RPMI8226 (cell line): ENCODE results near the gene FAM200A.
A peak's percentile ranks its signal among the peaks of the same experiment; 100 is the strongest.
"Not testable (repeated sequence)": the region's sequence is repeated elsewhere in the genome, so short reads cannot be mapped to it uniquely, and the experiment has no call there.

ENCODE experiments used
- DNase-seq: peaks from one replicate; pipeline ENCODE4 v3.0.0-alpha.2; 2015

FAM200A gene

GRCh38 chr7:99558306-99559174 lies 6.6 kb upstream of the FAM200A start, which contains the start of gene ZNF655:
Gene ZNF655 (plus strand): TSS chr7:99558642. CDS start chr7:99560560, 1,918 bp downstream.
- DNase-seq = peak; percentile 86

GRCh38 chr7:99557940-99558305 lies 6.0 kb upstream of the FAM200A start:
- no peak for DNase-seq

GRCh38 chr7:99557196-99557607 lies 5.3 kb upstream of the FAM200A start:
- no peak for DNase-seq

GRCh38 chr7:99554939-99555338 lies 3.0 kb upstream of the FAM200A start:
- DNase-seq = no peak

- no peak for DNase-seq
Measured at GRCh38 chr7:99553039-99553438, 1.1 kb upstream of the FAM200A start.

- DNase-seq = no peak
Measured at GRCh38 chr7:99551334-99551733, 580 bp downstream of the FAM200A start.

GRCh38 chr7:99549545-99549944 lies 2.4 kb downstream of the FAM200A start:
- DNase-seq = not testable (repeated sequence)

- DNase-seq = not testable (repeated sequence)
Measured at GRCh38 chr7:99545308-99545707, 6.6 kb downstream of the FAM200A start.

GRCh38 chr7:99543916-99544315 lies 8.0 kb downstream of the FAM200A start:
- no peak for DNase-seq

- DNase-seq = no peak
Measured at GRCh38 chr7:99543081-99543671, 8.7 kb downstream of the FAM200A start.

- DNase-seq = no peak
Measured at GRCh38 chr7:99541212-99541611, 10.7 kb downstream of the FAM200A start.

- no peak for DNase-seq
Measured at GRCh38 chr7:99540542-99540941, 11.4 kb downstream of the FAM200A start.

GRCh38 chr7:99539213-99539811 lies 12.6 kb downstream of the FAM200A start:
- no peak for DNase-seq

- DNase-seq = no peak
Measured at GRCh38 chr7:99535667-99536066, 16.2 kb downstream of the FAM200A start.

GRCh38 chr7:99531354-99531765 lies 20.6 kb downstream of the FAM200A start:
- DNase-seq = no peak

- DNase-seq = peak; percentile 44
Measured at GRCh38 chr7:99525713-99526440, 26.0 kb downstream of the FAM200A start.

- DNase-seq = no peak
Measured at GRCh38 chr7:99521399-99521798, 30.5 kb downstream of the FAM200A start.

- DNase-seq = no peak
Measured at GRCh38 chr7:99514050-99514449, 37.9 kb downstream of the FAM200A start.

- no peak for DNase-seq
Measured at GRCh38 chr7:99505324-99505662, 46.6 kb downstream of the FAM200A start.

GRCh38 chr7:99504603-99505323 lies 47.2 kb downstream of the FAM200A start, which contains the start of gene ZKSCAN5:
Gene ZKSCAN5 (plus strand): TSS chr7:99504662. CDS start chr7:99506045, 1,383 bp downstream.
- DNase-seq = peak; percentile 98

- DNase-seq = no peak
Measured at GRCh38 chr7:99504281-99504602, 47.7 kb downstream of the FAM200A start.

GRCh38 chr7:99501236-99501635 lies 50.7 kb downstream of the FAM200A start:
- not testable (repeated sequence) for DNase-seq

GRCh38 chr7:99500637-99501009 lies 51.3 kb downstream of the FAM200A start:
- DNase-seq = peak; percentile 11
